ENCODE measurements around the gene AK5. TPM values are rescaled to one million over a fixed set of nuclear protein-coding genes. Genes with fewer than 3 reads are reported as not detected.

The AK5 gene
- total RNA-seq, 3 donors from 2014 or later (not counting 1 experiment from before 2014, with no cell fraction given): 9.4 to 29.8 (median 11.4) TPM

DNA sequence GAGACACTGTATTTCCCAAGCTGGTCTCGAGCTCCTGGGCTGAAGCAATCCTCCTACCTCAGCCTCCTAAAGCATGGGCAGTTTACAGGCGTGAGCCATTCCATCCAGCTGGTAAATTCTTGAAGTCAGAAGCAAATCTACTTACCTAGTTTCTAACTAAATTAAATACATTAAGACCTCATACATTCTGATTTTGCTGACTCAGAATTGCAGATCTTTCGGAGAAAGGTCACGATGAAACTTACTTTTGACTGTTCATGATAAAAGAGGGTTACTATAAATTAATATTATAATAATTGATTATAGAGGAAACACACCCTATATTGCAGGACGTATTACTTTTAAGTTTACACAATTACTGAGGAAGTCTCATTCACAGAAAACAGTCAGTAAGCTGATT, 268.3 kb downstream of the AK5 start:
- Mint-ChIP-seq H3K9me3 (no peaks in the 10 kb centered on the region), H3K27ac (no peak overlapping the region), H3K27me3 (ENCODE audit: low read depth in 2 of 2) (peaks cover 0 to 5% of the 10 kb centered on the region in 2 donors), H3K36me3 (no peaks in the 10 kb centered on the region), H3K4me1 (peaks cover 0 to 5% of the 10 kb centered on the region in 2 donors), H3K4me3 (no peak overlapping the region)
- TF ChIP-seq, protein P1, sequence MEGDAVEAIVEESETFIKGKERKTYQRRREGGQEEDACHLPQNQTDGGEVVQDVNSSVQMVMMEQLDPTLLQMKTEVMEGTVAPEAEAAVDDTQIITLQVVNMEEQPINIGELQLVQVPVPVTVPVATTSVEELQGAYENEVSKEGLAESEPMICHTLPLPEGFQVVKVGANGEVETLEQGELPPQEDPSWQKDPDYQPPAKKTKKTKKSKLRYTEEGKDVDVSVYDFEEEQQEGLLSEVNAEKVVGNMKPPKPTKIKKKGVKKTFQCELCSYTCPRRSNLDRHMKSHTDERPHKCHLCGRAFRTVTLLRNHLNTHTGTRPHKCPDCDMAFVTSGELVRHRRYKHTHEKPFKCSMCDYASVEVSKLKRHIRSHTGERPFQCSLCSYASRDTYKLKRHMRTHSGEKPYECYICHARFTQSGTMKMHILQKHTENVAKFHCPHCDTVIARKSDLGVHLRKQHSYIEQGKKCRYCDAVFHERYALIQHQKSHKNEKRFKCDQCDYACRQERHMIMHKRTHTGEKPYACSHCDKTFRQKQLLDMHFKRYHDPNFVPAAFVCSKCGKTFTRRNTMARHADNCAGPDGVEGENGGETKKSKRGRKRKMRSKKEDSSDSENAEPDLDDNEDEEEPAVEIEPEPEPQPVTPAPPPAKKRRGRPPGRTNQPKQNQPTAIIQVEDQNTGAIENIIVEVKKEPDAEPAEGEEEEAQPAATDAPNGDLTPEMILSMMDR (IDR thresholded peaks at IDR 0.05): no peak
- Histone ChIP-seq H3K9me3 (ENCODE audit: control insufficient read depth, insufficient read depth, low read length) (no peaks in the 10 kb centered on the region), H3K4me3 (ENCODE audit: low read length) (no peak overlapping the region), H3K36me3 (ENCODE audit: control insufficient read depth, insufficient read depth, low read length) (no peaks in the 10 kb centered on the region), H3K27me3 (ENCODE audit: control insufficient read depth, insufficient read depth, low read length) (no peaks in the 10 kb centered on the region), H3K4me1 (ENCODE audit: control insufficient read depth, insufficient read depth, low read length) (no peaks in the 10 kb centered on the region), H3K27ac (ENCODE audit: low read length) (no peak overlapping the region)
- WGBS (ENCODE audit: insufficient coverage): 89% methylated on average over 2 of the region's 5 CpGs
- ATAC-seq (no peak), DNase-seq (no peak)
- intact Hi-C loops (cut with micrococcal nuclease): no loop called here

DNA sequence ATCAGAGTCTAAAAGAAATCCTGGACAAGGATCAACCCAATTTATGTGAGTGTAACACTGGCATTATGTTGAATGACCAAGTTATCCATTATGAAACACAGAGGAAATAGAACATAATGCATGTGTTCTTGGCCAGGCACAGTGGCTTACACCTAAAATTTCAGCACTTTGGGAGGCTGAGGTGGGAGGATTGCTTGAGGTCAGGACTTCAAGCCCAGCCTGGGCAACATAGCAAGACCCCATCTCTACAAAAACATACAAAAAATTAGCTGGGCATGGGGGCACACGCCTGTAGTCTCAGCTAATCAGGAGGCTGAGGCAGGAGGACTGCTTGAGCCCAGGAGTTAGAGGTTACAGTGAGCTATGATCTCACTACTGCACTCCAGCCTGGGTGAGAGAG, 270.8 kb downstream of the AK5 start:
- H3K4me3 ChIP-seq (ENCODE audit: low read length): no peak overlapping the region
- no peaks in the 10 kb centered on the region for H3K4me1 ChIP-seq (ENCODE audit: control insufficient read depth, insufficient read depth, low read length)
- H3K9me3 Mint-ChIP-seq: no peaks in the 10 kb centered on the region
- intact Hi-C loops (cut with micrococcal nuclease): no loop called here
- WGBS (ENCODE audit: insufficient coverage): 100% methylated on average over 1 of the region's 1 CpG
- no peaks in the 10 kb centered on the region for H3K27me3 ChIP-seq (ENCODE audit: control insufficient read depth, insufficient read depth, low read length)
- no peak for ATAC-seq
- peaks cover 5 to 13% of the 10 kb centered on the region in 2 donors for H3K4me1 Mint-ChIP-seq
- no peaks in the 10 kb centered on the region for H3K36me3 Mint-ChIP-seq
- H3K27ac ChIP-seq (ENCODE audit: low read length): no peak overlapping the region
- TF ChIP-seq, protein P1 (IDR thresholded peaks at IDR 0.05): no peak
- no peak overlapping the region for H3K4me3 Mint-ChIP-seq
- H3K27ac Mint-ChIP-seq: no peak overlapping the region
- no peak for DNase-seq
- no peaks in the 10 kb centered on the region for H3K9me3 ChIP-seq (ENCODE audit: control insufficient read depth, insufficient read depth, low read length)
- H3K27me3 Mint-ChIP-seq (ENCODE audit: low read depth in 2 of 2): peaks cover 0 to 2% of the 10 kb centered on the region in 2 donors
- no peaks in the 10 kb centered on the region for H3K36me3 ChIP-seq (ENCODE audit: control insufficient read depth, insufficient read depth, low read length)

GRCh38 chr1:77553568-77554291, 271.9 kb downstream of the AK5 start:
- Mint-ChIP-seq H3K4me1 (peaks cover 5 to 13% of the 10 kb centered on the region in 2 donors), H3K27me3 (ENCODE audit: low read depth in 2 of 2) (peaks cover 0 to 2% of the 10 kb centered on the region in 2 donors), H3K4me3 (no peak overlapping the region), H3K27ac (no peak overlapping the region), H3K9me3 (no peaks in the 10 kb centered on the region), H3K36me3 (no peaks in the 10 kb centered on the region)
- intact Hi-C loops (cut with micrococcal nuclease): no loop called here
- TF ChIP-seq, protein P1 (IDR thresholded peaks at IDR 0.05): no peak
- Histone ChIP-seq H3K4me3 (ENCODE audit: low read length) (no peak overlapping the region), H3K36me3 (ENCODE audit: control insufficient read depth, insufficient read depth, low read length) (peaks cover under 1% of the 10 kb centered on the region), H3K27me3 (ENCODE audit: control insufficient read depth, insufficient read depth, low read length) (no peaks in the 10 kb centered on the region), H3K27ac (ENCODE audit: low read length) (no peak overlapping the region), H3K4me1 (ENCODE audit: control insufficient read depth, insufficient read depth, low read length) (no peaks in the 10 kb centered on the region), H3K9me3 (ENCODE audit: control insufficient read depth, insufficient read depth, low read length) (no peaks in the 10 kb centered on the region)
- 98% methylated on average over 3 of the region's 9 CpGs for WGBS (ENCODE audit: insufficient coverage)
- ATAC-seq (no peak), DNase-seq (no peak)

DNA sequence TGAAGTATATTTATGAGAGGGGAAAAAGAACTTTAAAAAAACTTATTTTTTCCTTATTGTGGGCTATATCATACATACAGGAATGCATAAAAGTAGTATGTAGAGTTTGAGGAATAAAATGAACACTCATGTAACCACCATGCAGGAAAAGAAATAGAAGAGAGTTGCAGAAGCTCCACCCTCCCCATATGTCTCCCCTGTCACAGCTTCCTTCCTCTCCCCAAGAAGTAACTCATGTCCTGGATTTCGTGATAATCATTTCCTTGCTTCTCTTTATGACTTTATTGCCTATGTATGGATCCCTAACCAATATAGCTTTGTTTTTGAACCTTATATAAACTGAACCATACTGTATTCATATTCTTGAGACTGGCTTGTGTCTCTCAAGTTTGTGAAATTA, 274.2 kb downstream of the AK5 start:
- Mint-ChIP-seq H3K4me1 (peaks cover 5 to 13% of the 10 kb centered on the region in 2 donors), H3K4me3 (no peak overlapping the region), H3K36me3 (no peaks in the 10 kb centered on the region), H3K27ac (peak overlapping the region in 1 of 2 donors; percentile 47), H3K9me3 (no peaks in the 10 kb centered on the region), H3K27me3 (ENCODE audit: low read depth in 2 of 2) (peaks cover 0 to 2% of the 10 kb centered on the region in 2 donors)
- ATAC-seq: no peak
- H3K27me3 ChIP-seq (ENCODE audit: control insufficient read depth, insufficient read depth, low read length): no peaks in the 10 kb centered on the region
- 0% methylated on average over 1 of the region's 1 CpG for WGBS (ENCODE audit: insufficient coverage)
- TF ChIP-seq, protein P1 (IDR thresholded peaks at IDR 0.05): no peak
- DNase-seq: no peak
- no peaks in the 10 kb centered on the region for H3K9me3 ChIP-seq (ENCODE audit: control insufficient read depth, insufficient read depth, low read length)
- intact Hi-C loops (cut with micrococcal nuclease): no loop called here
- no peak overlapping the region for H3K27ac ChIP-seq (ENCODE audit: low read length)
- H3K4me1 ChIP-seq (ENCODE audit: control insufficient read depth, insufficient read depth, low read length): no peaks in the 10 kb centered on the region
- H3K36me3 ChIP-seq (ENCODE audit: control insufficient read depth, insufficient read depth, low read length): peaks cover 5% of the 10 kb centered on the region
- no peak overlapping the region for H3K4me3 ChIP-seq (ENCODE audit: low read length)
